Superior temporal gyrus (tissue), 1 donor: ENCODE data around the gene RFX1.
"Not testable (repeated sequence)": the region's sequence is repeated elsewhere in the genome, so short reads cannot be mapped to it uniquely, and the experiment has no call there.

Experiments used
- DNase-seq: peaks from one replicate; pipeline ENCODE4 v3.0.0-alpha.2; 2016; ENCODE audit errors: extremely low spot score

RFX1 gene

DNA sequence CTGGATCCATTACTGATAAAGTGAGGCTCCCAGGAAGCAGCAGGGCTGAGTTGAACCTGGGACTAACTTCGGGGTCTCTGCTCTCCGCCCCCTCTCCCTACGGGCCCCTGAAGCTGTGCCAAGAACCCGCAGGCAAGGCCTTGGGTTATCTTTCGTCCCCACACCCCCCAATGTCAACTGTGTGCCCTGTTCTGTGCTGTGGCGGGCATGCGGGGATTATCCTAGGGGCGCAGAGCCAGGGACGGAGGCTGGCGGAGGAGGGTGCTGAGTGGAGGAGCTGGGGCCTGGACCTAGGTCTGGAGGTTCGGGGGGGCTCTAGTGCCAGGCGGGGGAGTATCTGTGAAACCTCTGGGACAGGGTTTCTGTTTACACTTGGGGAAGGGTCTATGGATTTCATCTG, 26.4 kb downstream of the RFX1 start:
- DNase-seq, result no peak

DNA sequence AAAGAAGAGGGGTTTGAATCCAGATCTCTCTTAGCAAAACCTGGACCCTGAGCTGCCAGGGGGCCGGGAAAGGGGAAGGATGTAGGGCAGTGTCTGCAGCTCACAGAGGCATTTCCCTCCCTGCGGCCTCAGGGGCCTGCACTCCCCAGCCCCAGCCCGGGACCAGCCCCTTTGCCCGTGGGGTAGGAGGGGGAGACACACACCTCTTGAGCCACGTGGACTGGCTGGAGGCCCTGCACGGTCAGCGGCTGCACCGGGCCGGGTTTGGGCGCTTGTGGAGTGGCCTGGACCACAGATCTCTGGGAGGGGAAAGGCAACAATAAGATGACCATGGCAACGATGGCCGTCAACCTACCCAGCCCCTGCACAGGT, 26.9 kb downstream of the RFX1 start:
- no peak for DNase-seq

DNA sequence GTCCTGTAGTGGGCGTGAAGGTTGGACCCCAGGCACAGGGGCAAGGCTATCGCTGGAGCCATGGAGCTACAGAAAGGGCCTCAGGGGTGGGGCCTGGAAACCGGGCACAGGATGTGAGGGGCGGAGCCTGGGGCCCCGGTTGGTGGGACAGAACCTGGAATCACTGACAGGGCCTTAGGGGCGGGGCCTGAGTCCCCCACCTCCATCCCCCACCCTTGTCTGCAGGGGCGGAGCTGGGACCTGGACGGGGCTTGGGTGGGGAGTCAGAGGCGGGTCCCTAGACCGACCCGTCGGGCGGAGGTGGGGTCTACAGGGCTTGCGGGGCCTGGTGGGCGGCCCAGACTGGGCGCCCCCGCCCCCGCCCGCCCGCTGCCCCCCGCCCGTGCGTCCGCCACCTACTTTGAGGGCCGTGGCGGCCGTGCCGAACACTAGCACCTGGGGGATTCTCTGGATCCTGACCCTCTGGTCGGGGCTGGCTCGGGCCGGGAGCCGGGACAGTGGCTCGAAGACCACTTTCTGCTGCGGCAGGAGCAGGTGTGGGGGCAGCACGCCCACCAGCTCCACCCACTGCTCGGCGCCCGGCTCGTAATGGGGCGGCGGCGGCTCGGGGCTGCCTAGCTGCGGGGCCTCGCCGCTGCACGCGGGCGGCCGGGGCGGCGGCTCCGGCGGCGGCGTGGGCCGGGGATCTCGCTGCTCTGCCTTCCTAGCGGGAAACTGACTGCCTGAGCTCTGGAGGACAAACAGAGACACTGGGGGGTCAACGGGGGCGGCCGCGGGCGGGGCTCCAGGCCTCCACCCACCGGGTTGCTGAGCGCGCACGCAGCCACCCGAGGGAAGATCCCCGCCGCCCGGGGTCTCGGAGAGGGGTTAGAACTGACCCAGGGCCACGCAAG, 27.5 kb downstream of the RFX1 start:
- DNase-seq, result no peak

DNA sequence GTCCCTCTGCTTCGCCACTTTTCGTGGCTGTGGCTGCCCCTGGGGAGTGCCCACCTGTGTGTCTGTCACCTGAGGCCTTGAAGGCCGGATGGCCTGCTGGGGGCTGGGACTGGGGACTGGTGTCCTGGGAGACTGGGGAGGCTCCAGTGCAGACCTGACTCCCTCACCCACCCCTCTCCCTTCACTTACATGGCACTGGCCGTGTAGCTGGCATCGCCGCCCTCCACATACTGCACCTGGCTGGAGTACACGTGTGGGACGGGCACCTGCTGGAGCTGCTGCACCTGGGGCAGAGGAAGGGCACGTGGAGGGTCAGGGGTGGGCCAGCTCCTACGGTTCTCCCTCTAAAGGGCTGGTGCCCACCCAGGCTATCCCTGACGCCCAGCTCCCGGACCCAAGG, 28.3 kb downstream of the RFX1 start:
- no peak for DNase-seq

DNA sequence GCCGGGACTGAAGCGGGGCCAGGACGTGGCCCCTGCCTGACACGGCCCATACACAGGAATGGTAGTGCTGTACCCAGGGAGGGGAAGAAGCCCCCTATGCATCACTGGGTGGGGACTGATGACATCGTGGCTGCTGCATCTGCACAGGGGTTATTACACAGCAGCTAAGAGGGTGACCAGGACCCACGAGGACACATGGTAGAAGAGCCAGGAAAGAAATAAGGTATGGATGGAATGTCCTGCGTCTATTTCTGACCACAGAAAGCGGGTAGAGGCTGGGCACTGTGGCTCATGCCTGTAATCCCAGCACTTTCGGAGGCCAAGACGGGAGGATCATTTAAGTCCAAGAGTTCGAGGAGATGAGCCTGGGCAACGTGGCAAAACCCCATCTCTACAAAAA, 29.7 kb downstream of the RFX1 start:
- no peak for DNase-seq

DNA sequence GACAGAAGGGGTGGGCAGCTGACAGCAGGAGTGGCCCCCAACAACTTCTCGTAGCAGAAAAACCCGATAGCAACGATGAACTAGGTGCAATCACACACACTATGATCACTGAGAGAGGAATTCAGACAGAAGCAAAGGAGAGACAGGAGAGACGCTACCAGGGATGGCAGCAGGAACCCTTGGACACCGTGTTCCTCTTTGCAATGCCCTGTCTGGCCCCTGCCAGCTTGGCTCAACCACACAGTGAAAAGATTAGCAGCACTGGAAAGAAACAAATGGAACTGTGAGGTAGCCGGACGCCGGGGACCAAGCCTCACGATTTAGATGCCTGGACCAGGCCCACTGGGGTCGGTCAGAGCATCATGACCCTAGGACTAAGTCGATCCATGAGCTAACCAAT, 30.2 kb downstream of the RFX1 start:
- no peak for DNase-seq

DNA sequence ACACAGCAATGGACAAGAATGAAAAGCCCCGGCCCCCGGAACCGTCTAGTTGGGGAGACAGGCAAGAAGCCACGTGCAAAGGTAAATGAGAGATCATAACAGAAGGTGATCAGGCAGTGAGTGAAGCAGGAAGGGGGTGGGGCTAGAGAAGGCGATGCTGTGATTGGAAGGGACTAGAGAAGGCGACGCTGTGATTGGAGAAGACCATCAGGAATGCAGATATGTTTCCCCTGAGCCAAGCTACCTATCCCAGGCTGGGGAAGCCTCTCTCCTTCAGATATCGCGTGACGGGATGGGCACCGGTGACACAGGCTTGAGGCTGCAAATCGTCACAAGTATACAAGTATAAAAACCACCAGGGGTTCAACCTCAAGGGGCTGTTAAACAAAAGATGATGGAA, 32.0 kb downstream of the RFX1 start:
- DNase-seq, result no peak

DNA sequence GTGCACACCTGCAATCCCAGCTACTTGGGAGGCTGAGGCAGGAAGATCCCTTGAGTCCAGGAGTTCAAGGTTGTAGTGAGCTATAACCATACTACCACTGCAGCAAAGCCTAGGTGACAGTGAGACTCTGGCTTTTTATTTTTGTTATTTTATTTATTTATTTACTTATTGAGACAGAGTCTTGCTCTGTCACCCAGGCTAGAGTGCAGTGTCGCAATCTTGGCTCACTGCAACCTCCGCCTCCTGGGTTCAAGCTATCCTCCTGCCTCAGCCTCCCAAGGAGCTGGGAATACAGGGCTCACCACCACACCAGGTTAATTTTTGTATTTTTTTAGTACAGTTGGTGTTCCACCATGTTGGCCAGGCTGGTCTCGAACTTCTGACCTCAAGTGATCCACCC, 32.6 kb downstream of the RFX1 start:
- not testable (repeated sequence) for DNase-seq

DNA sequence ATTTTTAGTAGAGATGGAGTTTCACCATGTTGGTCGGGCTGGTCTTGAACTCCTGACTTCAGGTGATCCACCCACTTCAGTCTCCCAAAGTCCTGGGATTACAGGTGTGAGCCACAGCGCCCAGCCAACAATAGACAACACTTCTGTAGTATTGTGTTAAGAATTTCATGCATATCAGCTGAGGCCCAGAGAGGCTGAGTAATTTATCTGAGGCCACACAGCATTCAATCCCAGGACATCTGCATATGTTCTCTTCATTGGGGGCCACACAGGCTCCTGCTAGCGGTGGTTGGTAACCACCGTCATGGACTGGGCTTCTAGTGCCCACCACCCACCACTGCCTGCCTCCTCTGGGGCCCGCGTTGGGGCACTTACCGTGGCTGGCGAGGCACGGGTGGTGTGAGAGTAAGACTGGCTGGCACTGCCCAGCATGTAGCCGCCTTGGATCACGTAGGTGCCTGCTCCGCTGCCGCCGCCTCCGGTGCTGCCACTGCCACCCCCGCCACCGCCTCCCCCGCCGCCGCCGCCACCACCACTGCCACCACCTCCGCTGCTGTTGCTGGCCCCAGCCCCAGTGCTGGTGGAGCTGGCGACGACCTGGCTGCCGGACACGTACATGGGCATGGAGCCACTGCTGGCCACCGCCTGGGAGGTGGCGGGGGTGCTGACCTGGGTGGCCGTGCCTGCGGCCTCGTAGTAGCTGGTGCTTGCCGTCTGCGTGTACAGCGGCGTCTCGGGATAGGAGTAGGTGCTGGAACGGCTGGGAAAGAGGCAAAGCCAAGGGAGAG, 33.6 kb downstream of the RFX1 start:
- DNase-seq, result no peak

DNA sequence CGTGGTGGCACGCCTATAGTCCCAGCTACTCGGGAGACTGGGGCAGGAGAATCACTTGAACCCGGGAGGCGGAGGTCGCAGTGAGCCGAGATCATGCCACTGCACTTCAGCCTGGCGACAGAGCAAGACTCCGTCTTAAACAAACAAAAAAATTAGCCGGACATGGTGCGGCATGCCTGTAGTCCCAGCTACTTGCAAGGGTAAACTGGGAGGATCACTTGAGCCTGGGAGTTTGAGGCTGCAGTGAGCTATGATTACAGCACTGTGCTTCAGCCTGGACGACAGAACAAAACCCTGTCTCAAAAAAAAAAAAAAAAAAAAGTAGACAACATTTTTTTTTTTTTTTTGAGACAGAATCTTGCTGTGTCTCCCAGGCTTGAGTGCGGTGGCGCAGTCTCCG, 34.3 kb downstream of the RFX1 start:
- DNase-seq, result not testable (repeated sequence)

DNA sequence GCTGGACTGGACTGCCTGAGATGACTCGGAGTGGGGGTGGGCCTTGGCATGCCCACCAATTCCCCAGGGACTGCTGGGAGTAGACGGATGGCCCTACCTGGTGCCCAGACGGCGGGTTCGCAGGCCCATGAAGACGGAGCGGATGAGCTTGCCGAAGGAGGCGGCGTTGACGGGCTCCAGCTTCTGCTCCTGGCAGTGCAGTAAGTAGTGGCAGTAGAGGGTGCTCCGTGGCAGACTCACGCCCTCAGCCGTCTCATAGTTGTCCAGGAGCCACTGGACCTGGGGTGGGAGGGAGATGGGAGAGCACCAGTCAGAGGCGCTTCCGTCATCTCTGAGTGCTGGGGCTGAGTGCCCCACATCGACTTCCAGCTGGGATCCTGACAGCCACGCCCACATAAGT, 36.2 kb downstream of the RFX1 start:
- DNase-seq, result peak; percentile 18

DNA sequence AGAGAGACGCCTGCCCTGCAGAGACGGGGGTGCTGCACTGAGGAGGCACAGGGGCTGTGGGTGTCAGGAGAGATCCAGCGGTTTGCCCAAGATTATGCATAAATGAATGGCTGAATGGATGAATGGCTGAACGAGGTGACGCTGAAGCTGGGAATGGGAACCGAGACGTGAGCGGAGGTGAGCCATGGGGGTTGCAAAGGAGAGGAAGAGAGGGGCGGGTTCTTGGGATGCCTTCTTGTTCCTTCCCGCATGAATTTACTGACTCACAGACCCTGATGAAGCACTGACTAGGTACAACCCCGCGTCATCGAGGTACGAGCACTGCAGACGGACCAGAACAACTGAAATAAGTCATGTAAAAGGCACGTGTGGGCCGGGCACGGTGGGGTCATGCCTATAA, 37.1 kb downstream of the RFX1 start:
- DNase-seq, result no peak

DNA sequence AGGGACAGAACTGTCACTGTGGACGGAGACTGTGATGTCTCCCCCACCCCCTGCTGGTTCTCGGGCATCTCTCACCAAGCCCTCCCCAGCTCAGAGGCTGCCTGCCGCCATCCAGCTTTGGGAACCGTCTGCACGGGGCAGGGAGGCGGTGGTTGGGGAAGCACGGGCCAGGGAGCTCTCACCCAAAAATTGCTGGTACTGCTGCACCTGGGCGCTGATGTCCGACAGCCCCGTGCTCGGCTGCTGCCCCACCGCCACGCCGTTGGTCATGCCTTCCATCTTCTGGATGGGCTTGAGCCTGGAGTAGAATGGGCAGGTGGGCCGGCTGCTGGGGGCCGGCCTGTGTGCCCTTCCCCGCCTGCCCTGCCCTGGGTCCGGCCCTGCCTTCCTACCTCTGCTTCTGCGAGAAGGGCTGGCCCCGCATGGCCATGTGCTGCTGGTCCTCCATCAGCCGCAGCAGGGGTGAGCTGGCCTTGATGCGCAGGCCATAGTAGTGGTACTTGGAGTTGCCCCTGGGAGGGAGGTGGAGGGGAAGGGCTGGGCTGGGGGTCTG, 37.7 kb downstream of the RFX1 start:
- DNase-seq, result no peak

DNA sequence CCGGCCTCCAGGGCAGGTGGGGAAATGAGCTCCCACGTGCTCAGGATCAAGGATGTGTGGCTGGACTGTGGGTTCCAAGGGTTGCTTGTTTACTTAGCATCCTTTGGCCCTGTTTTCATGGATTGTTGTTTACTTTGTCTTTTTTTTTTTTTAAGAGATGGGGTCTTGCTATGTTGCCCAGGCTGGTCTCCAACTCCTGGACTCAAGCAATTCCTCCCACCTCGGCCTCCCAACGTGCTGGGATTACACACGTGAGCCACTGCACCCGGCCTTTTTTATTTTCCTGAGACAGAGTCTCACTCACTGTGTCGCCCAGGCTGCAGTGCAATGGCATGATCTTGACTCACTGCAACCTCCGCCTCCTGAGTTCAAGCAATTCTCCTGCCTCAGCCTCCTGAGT, 38.9 kb downstream of the RFX1 start:
- DNase-seq, result not testable (repeated sequence)

DNA sequence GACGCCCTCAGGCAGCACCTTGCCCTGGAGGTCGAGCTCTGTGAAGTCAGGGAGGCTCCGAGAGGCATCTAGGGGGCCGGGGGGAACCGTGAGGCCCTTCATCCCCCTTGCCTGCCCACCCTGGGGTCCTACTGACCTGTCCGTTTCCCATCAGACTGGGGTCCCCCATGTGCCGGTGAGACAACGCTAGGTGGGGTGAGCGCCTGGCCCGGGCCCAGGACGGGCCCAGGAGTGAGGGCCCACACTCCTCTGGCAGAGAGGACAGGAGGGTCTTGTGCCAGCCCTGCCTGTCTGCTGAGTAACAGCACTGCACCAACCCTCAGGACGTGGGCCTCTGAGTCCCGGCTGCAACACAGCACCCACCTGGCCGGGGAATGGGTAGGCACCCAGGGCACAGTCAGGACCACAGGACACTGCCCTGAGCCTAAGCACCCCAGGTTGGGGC, 39.4 kb downstream of the RFX1 start:
- DNase-seq, result no peak

DNA sequence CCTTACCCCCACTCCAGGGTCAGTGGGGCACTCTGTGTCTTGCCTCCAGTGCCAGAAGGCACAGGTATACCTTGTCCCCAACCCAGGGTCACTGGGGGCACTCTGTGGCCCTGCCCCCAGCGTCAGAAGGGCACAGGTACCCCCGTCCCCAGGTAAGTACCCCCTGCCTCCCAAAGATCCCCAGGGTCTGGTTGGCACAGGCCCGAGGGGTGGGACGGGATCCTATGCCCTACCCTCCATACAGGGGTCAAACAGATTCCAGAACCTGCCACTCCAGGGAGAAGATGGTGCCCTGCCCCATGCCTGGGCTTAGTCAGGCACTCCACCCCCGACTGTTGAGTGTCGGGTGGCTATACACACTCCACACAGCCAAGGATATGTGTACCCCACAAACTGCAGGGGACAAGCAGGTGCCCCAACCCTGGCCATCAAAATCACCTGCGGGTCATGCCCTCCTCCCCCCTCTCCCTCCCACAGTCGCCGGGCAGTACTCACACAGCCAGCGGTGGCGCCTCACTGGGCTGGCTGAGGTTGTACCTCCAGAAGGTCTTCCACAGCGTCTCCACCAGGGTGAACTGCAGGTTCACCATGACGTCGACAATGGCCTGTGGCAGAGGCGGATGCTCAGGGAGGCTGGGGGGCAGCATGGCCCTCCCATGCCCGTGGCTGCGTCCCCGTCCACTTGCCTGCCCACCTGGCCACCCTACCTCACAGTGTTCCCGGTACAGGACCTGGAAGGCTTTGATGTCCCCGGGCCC, 40.0 kb downstream of the RFX1 start:
- DNase-seq, result no peak

DNA sequence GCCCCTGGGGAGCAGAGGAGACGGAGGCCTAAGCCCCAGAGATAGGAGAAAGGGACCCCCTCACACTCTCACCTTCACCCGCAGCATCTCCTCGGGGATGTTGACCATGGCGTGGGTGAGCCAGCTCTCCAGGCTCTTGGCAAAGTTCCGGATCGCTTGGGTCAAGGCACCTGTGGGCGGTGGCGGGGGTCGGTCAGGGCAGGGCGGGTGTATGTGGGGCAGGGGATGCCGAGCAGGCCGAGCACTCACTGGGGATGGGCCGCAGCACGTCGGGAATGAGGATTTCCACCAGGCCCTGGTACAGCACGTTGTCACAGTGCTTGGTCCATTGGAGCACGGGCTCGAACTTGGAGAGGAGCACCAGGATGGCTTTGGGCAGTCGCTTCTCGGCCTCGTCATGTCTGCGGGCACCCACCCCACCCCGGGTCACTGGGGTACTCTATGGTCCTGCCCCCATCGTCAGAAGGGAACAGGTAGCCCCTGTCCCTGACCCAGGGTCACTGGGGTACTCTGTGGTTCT, 40.7 kb downstream of the RFX1 start:
- no peak for DNase-seq

DNA sequence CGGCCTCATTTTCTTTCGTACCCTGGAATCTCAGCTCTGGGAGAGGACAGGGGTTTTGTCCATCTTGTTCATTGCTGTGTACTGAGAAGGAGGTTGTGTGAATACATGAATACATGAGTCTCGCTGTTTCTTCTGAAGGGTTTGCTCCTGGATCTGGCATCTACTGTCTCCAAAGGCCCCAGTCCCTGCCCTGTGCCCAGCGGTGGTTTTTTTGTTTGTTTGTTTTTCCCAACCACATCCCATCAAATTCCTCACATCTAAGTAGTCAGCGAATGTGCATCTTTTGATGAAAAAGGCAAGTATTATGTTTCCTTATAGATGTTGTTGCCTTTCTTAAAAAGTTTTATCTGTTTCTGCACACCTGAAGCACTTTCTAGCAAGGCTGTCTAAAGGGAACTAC, 41.3 kb downstream of the RFX1 start:
- no peak for DNase-seq

DNA sequence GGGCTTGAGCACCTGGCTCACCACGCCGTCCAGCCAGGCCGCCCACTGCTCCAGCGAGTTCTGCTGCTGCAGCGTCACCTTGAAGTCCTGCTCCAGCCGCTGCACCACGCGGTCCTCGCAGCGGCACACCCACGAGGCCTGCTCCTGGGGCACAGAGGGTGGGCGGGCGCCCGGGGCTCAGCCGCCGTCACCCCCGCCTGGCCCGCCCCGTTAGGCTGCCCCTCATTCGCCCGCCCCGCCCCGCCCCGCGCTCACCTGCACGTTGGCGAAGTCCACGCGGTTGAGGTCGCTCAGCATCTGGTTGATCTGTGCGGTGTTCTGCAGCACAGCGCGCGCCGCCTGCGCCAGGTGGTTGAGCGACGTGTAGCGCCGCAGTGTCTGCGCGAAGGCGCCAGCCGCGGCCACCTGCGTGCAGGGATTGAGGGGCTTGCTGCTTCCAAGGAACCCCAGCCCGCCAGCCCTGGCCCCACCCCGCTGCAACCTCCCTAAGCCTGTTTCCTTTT, 42.5 kb downstream of the RFX1 start:
- DNase-seq, result no peak

DNA sequence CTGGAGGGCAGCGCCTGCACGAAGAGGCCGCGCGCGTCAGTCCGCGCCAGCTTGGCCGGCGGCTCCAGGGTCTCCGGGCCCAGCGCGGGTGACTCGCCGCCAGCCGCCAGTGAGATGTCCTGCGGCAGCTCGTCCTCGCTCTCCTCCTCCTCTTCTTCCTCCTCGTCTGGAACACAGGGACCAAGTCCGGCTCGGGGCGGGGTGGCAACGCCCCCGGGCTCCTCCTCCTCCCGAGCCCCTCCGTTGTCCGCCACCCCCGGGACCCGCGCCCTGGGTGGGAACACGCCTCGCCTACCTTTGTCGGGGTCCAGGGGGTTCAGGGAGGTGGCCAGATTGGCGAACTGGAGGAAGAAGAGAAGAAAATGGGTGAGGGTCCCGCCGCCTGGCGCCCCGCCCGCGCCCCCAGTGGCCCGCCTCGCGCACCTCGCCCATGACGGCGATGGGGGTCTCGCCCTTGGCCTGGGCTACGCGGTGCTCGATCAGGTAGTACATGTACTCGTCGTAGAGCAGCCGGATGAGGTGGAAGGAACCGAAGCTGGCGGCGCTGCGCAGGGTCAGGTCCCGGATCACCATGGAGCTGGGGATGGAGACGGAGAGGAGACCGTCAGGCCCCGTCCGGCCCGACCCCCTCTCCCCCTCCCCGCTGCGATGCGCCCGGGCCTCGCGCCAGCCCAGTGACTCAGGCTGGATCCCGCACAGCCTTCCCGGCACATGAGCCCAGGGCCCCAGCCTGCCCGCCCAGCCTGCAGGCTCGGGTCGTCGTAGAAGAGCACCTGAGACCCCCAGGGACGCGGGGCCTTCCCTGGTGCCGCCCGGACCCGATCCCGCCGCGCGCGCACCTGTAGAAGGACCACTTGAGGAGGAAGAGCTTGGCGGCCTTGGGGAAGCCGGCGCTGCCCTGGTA, 43.2 kb downstream of the RFX1 start:
- no peak for DNase-seq
